ENCODE measurements around the gene IFT43.

Gene IFT43

GRCh38 chr14:76088771-76089571 is 103.4 kb downstream of the IFT43 start:
- peaks cover 13 to 23% of the 10 kb centered on the region in 2 experiments for H3K27me3 ChIP-seq (ENCODE audit: control insufficient read depth in 1 of 2, insufficient read depth in 1 of 2, low read length in 2 of 2)
- peaks cover 2% of the 10 kb centered on the region for H3K4me1 ChIP-seq (ENCODE audit: control insufficient read depth, insufficient read depth, low read depth, low read length)
- peak overlapping the region in 1 of 2 experiments; percentile 46 for H3K23ac ChIP-seq (ENCODE audit: low read length in 2 of 2)
- H3K4ac ChIP-seq (ENCODE audit: low read depth in 1 of 2, low read length in 2 of 2), result no peak overlapping the region
- no peak overlapping the region for H2AK5ac ChIP-seq (ENCODE audit: low read length, severe bottlenecking)
- no peak overlapping the region for H3K4me3 ChIP-seq (ENCODE audit: insufficient read depth in 1 of 2, low read depth in 1 of 2, low read length in 2 of 2)
- H3K27ac ChIP-seq (ENCODE audit: low read length, poor library complexity, severe bottlenecking), result no peak overlapping the region
- H3K18ac ChIP-seq (ENCODE audit: low read depth in 1 of 2, low read length in 2 of 2), result no peak overlapping the region
- H4K8ac ChIP-seq (ENCODE audit: low read length), result no peak overlapping the region
- no peak overlapping the region for H3K14ac ChIP-seq (ENCODE audit: low read length in 2 of 2)
- peaks cover 0 to 4% of the 10 kb centered on the region in 2 experiments for H3K36me3 ChIP-seq (ENCODE audit: control insufficient read depth in 1 of 2, insufficient read depth in 2 of 2, low read depth in 1 of 2, low read length in 2 of 2)
- no peak overlapping the region for H2BK15ac ChIP-seq (ENCODE audit: low read depth, poor library complexity, severe bottlenecking)
- no peak overlapping the region for H2AFZ ChIP-seq (ENCODE audit: low read depth, low read length)
- no peak overlapping the region for H2BK12ac ChIP-seq (ENCODE audit: low read length in 2 of 2)
- no peak overlapping the region for H4K91ac ChIP-seq (ENCODE audit: low read length)
- WGBS, result 74% methylated on average over 16 of the region's 16 CpGs
- no peaks in the 10 kb centered on the region for H3K9me3 ChIP-seq (ENCODE audit: control insufficient read depth, low read length)
- no peak overlapping the region for H2BK120ac ChIP-seq (ENCODE audit: low read depth, low read length)
- H3K4me2 ChIP-seq (ENCODE audit: low read length, poor library complexity, severe bottlenecking), result no peak overlapping the region
- H3K9ac ChIP-seq (ENCODE audit: low read length), result no peak overlapping the region
- no peak overlapping the region for H2BK5ac ChIP-seq (ENCODE audit: low read depth, low read length, poor library complexity, severe bottlenecking)
- no peak for DNase-seq
- H3K79me1 ChIP-seq (replicated peaks; ENCODE audit: low read length, poor library complexity, severe bottlenecking), result no peaks in the 10 kb centered on the region

GRCh38 chr14:76089575-76089974 is 104.0 kb downstream of the IFT43 start:
- no peak overlapping the region for H3K14ac ChIP-seq (ENCODE audit: low read length in 2 of 2)
- H3K27ac ChIP-seq (ENCODE audit: low read length, poor library complexity, severe bottlenecking), result no peak overlapping the region
- H3K79me1 ChIP-seq (replicated peaks; ENCODE audit: low read length, poor library complexity, severe bottlenecking), result no peaks in the 10 kb centered on the region
- WGBS, result 85% methylated on average over 6 of the region's 6 CpGs
- H3K9me3 ChIP-seq (ENCODE audit: control insufficient read depth, low read length), result no peaks in the 10 kb centered on the region
- H3K4ac ChIP-seq (ENCODE audit: low read depth in 1 of 2, low read length in 2 of 2), result no peak overlapping the region
- H3K4me1 ChIP-seq (ENCODE audit: control insufficient read depth, insufficient read depth, low read depth, low read length), result no peaks in the 10 kb centered on the region
- H2AK5ac ChIP-seq (ENCODE audit: low read length, severe bottlenecking), result no peak overlapping the region
- H3K27me3 ChIP-seq (ENCODE audit: control insufficient read depth in 1 of 2, insufficient read depth in 1 of 2, low read length in 2 of 2), result peaks cover 13 to 23% of the 10 kb centered on the region in 2 experiments
- no peak for DNase-seq
- H2AFZ ChIP-seq (ENCODE audit: low read depth, low read length), result no peak overlapping the region
- H3K18ac ChIP-seq (ENCODE audit: low read depth in 1 of 2, low read length in 2 of 2), result no peak overlapping the region
- no peak overlapping the region for H3K4me2 ChIP-seq (ENCODE audit: low read length, poor library complexity, severe bottlenecking)
- H3K4me3 ChIP-seq (ENCODE audit: insufficient read depth in 1 of 2, low read depth in 1 of 2, low read length in 2 of 2), result no peak overlapping the region
- no peak overlapping the region for H3K9ac ChIP-seq (ENCODE audit: low read length)
- no peak overlapping the region for H2BK5ac ChIP-seq (ENCODE audit: low read depth, low read length, poor library complexity, severe bottlenecking)
- no peak overlapping the region for H2BK12ac ChIP-seq (ENCODE audit: low read length in 2 of 2)
- H4K91ac ChIP-seq (ENCODE audit: low read length), result no peak overlapping the region
- H2BK15ac ChIP-seq (ENCODE audit: low read depth, poor library complexity, severe bottlenecking), result no peak overlapping the region
- no peak overlapping the region for H4K8ac ChIP-seq (ENCODE audit: low read length)
- H3K36me3 ChIP-seq (ENCODE audit: control insufficient read depth in 1 of 2, insufficient read depth in 2 of 2, low read depth in 1 of 2, low read length in 2 of 2), result peaks cover 0 to 3% of the 10 kb centered on the region in 2 experiments
- no peak overlapping the region for H3K23ac ChIP-seq (ENCODE audit: low read length in 2 of 2)
- H2BK120ac ChIP-seq (ENCODE audit: low read depth, low read length), result no peak overlapping the region

- Histone ChIP-seq H4K8ac (ENCODE audit: low read length) (no peak overlapping the region), H3K27me3 (ENCODE audit: control insufficient read depth in 1 of 2, insufficient read depth in 1 of 2, low read length in 2 of 2) (peaks cover 13 to 23% of the 10 kb centered on the region in 2 experiments), H2BK5ac (ENCODE audit: low read depth, low read length, poor library complexity, severe bottlenecking) (no peak overlapping the region), H3K4me3 (ENCODE audit: insufficient read depth in 1 of 2, low read depth in 1 of 2, low read length in 2 of 2) (no peak overlapping the region), H3K18ac (ENCODE audit: low read depth in 1 of 2, low read length in 2 of 2) (no peak overlapping the region), H2BK12ac (ENCODE audit: low read length in 2 of 2) (no peak overlapping the region), H3K27ac (ENCODE audit: low read length, poor library complexity, severe bottlenecking) (no peak overlapping the region), H2AK5ac (ENCODE audit: low read length, severe bottlenecking) (no peak overlapping the region), H3K4ac (ENCODE audit: low read depth in 1 of 2, low read length in 2 of 2) (no peak overlapping the region), H3K9ac (ENCODE audit: low read length) (peak overlapping the region; percentile 33), H3K79me1 (replicated peaks; ENCODE audit: low read length, poor library complexity, severe bottlenecking) (no peaks in the 10 kb centered on the region), H2AFZ (ENCODE audit: low read depth, low read length) (no peak overlapping the region), H3K36me3 (ENCODE audit: control insufficient read depth in 1 of 2, insufficient read depth in 2 of 2, low read depth in 1 of 2, low read length in 2 of 2) (no peaks in the 10 kb centered on the region), H2BK15ac (ENCODE audit: low read depth, poor library complexity, severe bottlenecking) (no peak overlapping the region), H3K4me2 (ENCODE audit: low read length, poor library complexity, severe bottlenecking) (no peak overlapping the region), H3K4me1 (ENCODE audit: control insufficient read depth, insufficient read depth, low read depth, low read length) (no peaks in the 10 kb centered on the region), H4K91ac (ENCODE audit: low read length) (no peak overlapping the region), H2BK120ac (ENCODE audit: low read depth, low read length) (no peak overlapping the region), H3K23ac (ENCODE audit: low read length in 2 of 2) (no peak overlapping the region), H3K9me3 (ENCODE audit: control insufficient read depth, low read length) (no peaks in the 10 kb centered on the region), H3K14ac (ENCODE audit: low read length in 2 of 2) (no peak overlapping the region)
- no peak for DNase-seq
- 78% methylated on average over 16 of the region's 16 CpGs for WGBS
These were observed 105.2 kb downstream of the IFT43 start for GRCh38 chr14:76090616-76091391.

- H3K18ac ChIP-seq (ENCODE audit: low read depth in 1 of 2, low read length in 2 of 2), result no peak overlapping the region
These were observed 107.5 kb downstream of the IFT43 start for GRCh38 chr14:76093077-76093476.

More at GRCh38 chr14:76093077-76093476, 107.5 kb downstream of the IFT43 start:
- H2AFZ ChIP-seq (ENCODE audit: low read depth, low read length), result no peak overlapping the region
- no peak overlapping the region for H3K4me2 ChIP-seq (ENCODE audit: low read length, poor library complexity, severe bottlenecking)
- no peak overlapping the region for H3K14ac ChIP-seq (ENCODE audit: low read length in 2 of 2)
- H2BK5ac ChIP-seq (ENCODE audit: low read depth, low read length, poor library complexity, severe bottlenecking), result no peak overlapping the region
- no peaks in the 10 kb centered on the region for H3K36me3 ChIP-seq (ENCODE audit: control insufficient read depth in 1 of 2, insufficient read depth in 2 of 2, low read depth in 1 of 2, low read length in 2 of 2)
- H2AK5ac ChIP-seq (ENCODE audit: low read length, severe bottlenecking), result no peak overlapping the region
- H3K27ac ChIP-seq (ENCODE audit: low read length, poor library complexity, severe bottlenecking), result no peak overlapping the region
- no peak overlapping the region for H3K23ac ChIP-seq (ENCODE audit: low read length in 2 of 2)
- no peak overlapping the region for H2BK12ac ChIP-seq (ENCODE audit: low read length in 2 of 2)
- H3K4me1 ChIP-seq (ENCODE audit: control insufficient read depth, insufficient read depth, low read depth, low read length), result no peaks in the 10 kb centered on the region
- no peaks in the 10 kb centered on the region for H3K9me3 ChIP-seq (ENCODE audit: control insufficient read depth, low read length)
- no peak for DNase-seq
- peaks cover 13 to 23% of the 10 kb centered on the region in 2 experiments for H3K27me3 ChIP-seq (ENCODE audit: control insufficient read depth in 1 of 2, insufficient read depth in 1 of 2, low read length in 2 of 2)
- H3K79me1 ChIP-seq (replicated peaks; ENCODE audit: low read length, poor library complexity, severe bottlenecking), result no peaks in the 10 kb centered on the region
- H4K91ac ChIP-seq (ENCODE audit: low read length), result no peak overlapping the region
- no peak overlapping the region for H2BK120ac ChIP-seq (ENCODE audit: low read depth, low read length)
- no peak overlapping the region for H4K8ac ChIP-seq (ENCODE audit: low read length)
- H3K4ac ChIP-seq (ENCODE audit: low read depth in 1 of 2, low read length in 2 of 2), result no peak overlapping the region
- H2BK15ac ChIP-seq (ENCODE audit: low read depth, poor library complexity, severe bottlenecking), result no peak overlapping the region
- WGBS, result 67% methylated on average over 1 of the region's 2 CpGs
- no peak overlapping the region for H3K9ac ChIP-seq (ENCODE audit: low read length)
- H3K4me3 ChIP-seq (ENCODE audit: insufficient read depth in 1 of 2, low read depth in 1 of 2, low read length in 2 of 2), result no peak overlapping the region
